Upper lobe of right lung (tissue), 1 donor: ENCODE measurements around the gene MC5R. TPM values are rescaled to one million over a fixed set of nuclear protein-coding genes. Genes with fewer than 3 reads are reported as not detected.

Experiments used
- ATAC-seq: fragments of 200-7000 bp; cut with Tn5 transposase; one replicate; pipeline ENCODE4 v1.9.1; 2020; ENCODE audit warnings: mild to moderate bottlenecking, moderate library complexity
- DNase-seq: peaks from one replicate; pipeline ENCODE4 v3.0.0-alpha.2; 2020
- H3K27ac ChIP-seq: fragments of 200-600 bp; one replicate; pipeline ENCODE4 v1.8.0; 2022
- H3K27me3 ChIP-seq: fragments of 200-600 bp; one replicate; pipeline ENCODE4 v1.8.0; 2022; ENCODE audit warnings: mild to moderate bottlenecking
- H3K36me3 ChIP-seq: fragments of 200-600 bp; one replicate; pipeline ENCODE4 v1.8.0; 2022
- H3K4me1 ChIP-seq: fragments of 200-600 bp; one replicate; pipeline ENCODE4 v1.8.0; 2022
- H3K4me3 ChIP-seq: fragments of 200-600 bp; one replicate; pipeline ENCODE4 v1.8.0; 2022; ENCODE audit warnings: mild to moderate bottlenecking
- H3K9me3 ChIP-seq: fragments of 200-600 bp; one replicate; pipeline ENCODE4 v1.8.0; 2022
- CTCF ChIP-seq: fragments of 200-600 bp; IDR thresholded peaks from one replicate; pipeline ENCODE4 v1.8.0; 2022; ENCODE audit warnings: antibody characterized with exemption
- intact Hi-C: fragments of 100-400 bp; cut with DNase I; formaldehyde crosslinking; loops from one replicate; pipeline ENCODE4 v1.11.0; 2022
- total RNA-seq: library from RNA; stranded (reverse); fragmentation: NEBNext Ultra II Directional; extraction: Animal tissue kit (Norgen Biotek cat#: 25700); gene quantifications from one replicate; pipeline ENCODE4 v1.2.1, GENCODE V29; 2021
- donor health status: DM: no; HTN: yes; CAD: no; lungs with severe emphysema.

Gene MC5R
- total RNA-seq, 1 donor from 2014 or later: not detected

DNA sequence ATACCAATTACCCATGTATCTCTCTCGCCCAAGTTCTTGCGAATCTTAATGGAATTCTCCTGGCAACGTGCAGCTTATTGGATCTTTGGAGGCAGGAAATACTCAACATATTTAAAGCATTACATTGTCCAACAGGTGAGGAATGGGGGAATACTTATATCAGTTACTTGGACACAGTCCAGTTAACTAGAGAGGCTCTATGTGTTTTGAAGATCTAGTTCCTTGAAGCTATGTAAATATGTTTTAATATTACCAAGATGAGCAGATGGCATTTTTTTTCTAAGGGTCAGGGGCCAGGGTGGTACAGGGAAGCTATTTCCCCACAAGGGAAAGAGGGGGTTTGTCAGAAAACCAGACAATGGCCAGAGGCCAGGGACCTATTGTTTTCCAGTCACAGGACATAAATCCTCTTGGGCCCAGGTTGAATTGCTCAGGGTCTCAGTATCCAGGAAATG lies 26.8 kb upstream of the MC5R start:
- H3K27me3 ChIP-seq: peaks cover 29% of the 10 kb centered on the region
- H3K36me3 ChIP-seq: no peaks in the 10 kb centered on the region
- TF ChIP-seq CTCF: no peak
- ATAC-seq: no peak
- DNase-seq: no peak
- no peak overlapping the region for H3K4me3 ChIP-seq
- H3K4me1 ChIP-seq: peaks cover 4% of the 10 kb centered on the region
- H3K27ac ChIP-seq: no peak overlapping the region
- intact Hi-C loops: no loop called here
- H3K9me3 ChIP-seq: no peaks in the 10 kb centered on the region

GRCh38 chr18:13799396-13799795 lies 24.6 kb upstream of the MC5R start:
- H3K4me1 ChIP-seq: peaks cover 4% of the 10 kb centered on the region
- no peaks in the 10 kb centered on the region for H3K9me3 ChIP-seq
- intact Hi-C loops: no loop called here
- DNase-seq: no peak
- H3K27ac ChIP-seq: no peak overlapping the region
- peaks cover 41% of the 10 kb centered on the region for H3K27me3 ChIP-seq
- TF ChIP-seq CTCF: no peak
- H3K36me3 ChIP-seq: no peaks in the 10 kb centered on the region
- H3K4me3 ChIP-seq: no peak overlapping the region
- no peak for ATAC-seq

- peaks cover 4% of the 10 kb centered on the region for H3K4me1 ChIP-seq
- H3K27ac ChIP-seq: no peak overlapping the region
- TF ChIP-seq CTCF: peak; percentile 48
- intact Hi-C loops: no loop called here
- ATAC-seq: peak; percentile 95
- DNase-seq: peak; percentile 83
- peak overlapping the region; percentile 28 for H3K4me3 ChIP-seq
- peaks cover 46% of the 10 kb centered on the region for H3K27me3 ChIP-seq
- no peaks in the 10 kb centered on the region for H3K36me3 ChIP-seq
- H3K9me3 ChIP-seq: no peaks in the 10 kb centered on the region
Observed at GRCh38 chr18:13800505-13801259, 23.3 kb upstream of the MC5R start.

GRCh38 chr18:13801260-13801601 lies 22.7 kb upstream of the MC5R start:
- peaks cover 4% of the 10 kb centered on the region for H3K4me1 ChIP-seq
- H3K4me3 ChIP-seq: peak overlapping the region; percentile 28
- no peaks in the 10 kb centered on the region for H3K9me3 ChIP-seq
- no peak for ATAC-seq
- H3K27me3 ChIP-seq: peaks cover 46% of the 10 kb centered on the region
- H3K36me3 ChIP-seq: no peaks in the 10 kb centered on the region
- TF ChIP-seq CTCF: no peak
- no peak overlapping the region for H3K27ac ChIP-seq
- intact Hi-C loops: no loop called here
- no peak for DNase-seq

DNA sequence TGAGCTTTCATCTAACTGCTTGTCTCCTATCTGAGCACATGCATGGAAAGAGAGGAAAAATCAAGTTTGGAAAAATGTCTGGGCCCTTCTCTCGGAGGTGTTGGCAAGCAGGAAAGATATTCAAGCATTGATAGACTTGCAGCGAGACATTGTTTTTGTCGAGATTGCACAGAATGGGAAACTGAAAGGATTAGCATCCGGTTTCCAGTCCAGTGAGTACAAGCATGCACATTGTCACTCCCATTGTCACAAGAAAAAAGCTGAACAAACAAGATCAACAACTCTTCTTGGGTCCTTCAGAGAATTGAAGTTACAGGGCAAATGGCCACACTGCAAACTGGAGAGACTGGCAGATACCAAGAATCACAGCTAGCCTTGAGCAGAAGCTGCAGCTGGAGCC lies 19.6 kb upstream of the MC5R start:
- intact Hi-C loops: no loop called here
- TF ChIP-seq CTCF: no peak
- H3K36me3 ChIP-seq: no peaks in the 10 kb centered on the region
- DNase-seq (no peak), ATAC-seq (no peak)
- H3K27me3 ChIP-seq: peaks cover 41% of the 10 kb centered on the region
- H3K4me3 ChIP-seq: no peak overlapping the region
- H3K9me3 ChIP-seq: no peaks in the 10 kb centered on the region
- no peak overlapping the region for H3K27ac ChIP-seq
- H3K4me1 ChIP-seq: peaks cover 4% of the 10 kb centered on the region
